ENCODE measurements around the gene FBXO3. TPM values are rescaled to one million over a fixed set of nuclear protein-coding genes. Genes with fewer than 3 reads are reported as not detected.

The FBXO3 gene
- total RNA-seq, 1 experiment from 2014 or later, result 27.2 TPM

DNA sequence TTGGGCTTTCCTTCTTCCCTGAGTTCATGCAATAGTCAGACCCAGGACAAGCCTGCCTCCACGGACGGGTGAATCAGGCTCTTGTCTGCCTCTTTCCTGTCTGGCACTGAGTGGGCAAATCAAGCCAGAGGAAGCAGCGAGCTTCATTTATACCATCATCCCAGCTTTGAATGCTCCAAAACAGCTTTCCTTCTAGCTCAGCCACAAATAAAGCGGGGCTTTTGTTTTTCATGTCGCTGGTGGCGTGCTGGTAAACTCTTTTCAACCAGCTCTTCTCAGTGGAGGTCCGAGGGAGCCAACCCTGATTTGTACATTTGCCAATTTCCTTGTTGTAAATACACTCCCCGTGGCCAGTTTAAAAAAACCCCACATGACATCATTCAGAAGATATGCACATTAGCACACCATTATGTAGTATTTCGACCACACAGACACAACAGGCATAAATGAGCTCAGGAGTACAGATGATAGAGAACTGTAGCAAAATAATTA is 82.3 kb downstream of the FBXO3 start (continued):
- TF ChIP-seq, protein P1, sequence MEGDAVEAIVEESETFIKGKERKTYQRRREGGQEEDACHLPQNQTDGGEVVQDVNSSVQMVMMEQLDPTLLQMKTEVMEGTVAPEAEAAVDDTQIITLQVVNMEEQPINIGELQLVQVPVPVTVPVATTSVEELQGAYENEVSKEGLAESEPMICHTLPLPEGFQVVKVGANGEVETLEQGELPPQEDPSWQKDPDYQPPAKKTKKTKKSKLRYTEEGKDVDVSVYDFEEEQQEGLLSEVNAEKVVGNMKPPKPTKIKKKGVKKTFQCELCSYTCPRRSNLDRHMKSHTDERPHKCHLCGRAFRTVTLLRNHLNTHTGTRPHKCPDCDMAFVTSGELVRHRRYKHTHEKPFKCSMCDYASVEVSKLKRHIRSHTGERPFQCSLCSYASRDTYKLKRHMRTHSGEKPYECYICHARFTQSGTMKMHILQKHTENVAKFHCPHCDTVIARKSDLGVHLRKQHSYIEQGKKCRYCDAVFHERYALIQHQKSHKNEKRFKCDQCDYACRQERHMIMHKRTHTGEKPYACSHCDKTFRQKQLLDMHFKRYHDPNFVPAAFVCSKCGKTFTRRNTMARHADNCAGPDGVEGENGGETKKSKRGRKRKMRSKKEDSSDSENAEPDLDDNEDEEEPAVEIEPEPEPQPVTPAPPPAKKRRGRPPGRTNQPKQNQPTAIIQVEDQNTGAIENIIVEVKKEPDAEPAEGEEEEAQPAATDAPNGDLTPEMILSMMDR (IDR thresholded peaks at IDR 0.05 in 2 of 3, conservative IDR thresholded peaks at IDR 0.05 in 1 of 3; ENCODE audit: borderline replicate concordance in 1 of 3, insufficient read depth in 1 of 3, low read depth in 2 of 3, low read length in 2 of 3), result 0 out of 6 replicates have a peak, but pooled peaks of 1 of the 3 experiments have one; percentile 2
- TF ChIP-seq, protein P2, sequence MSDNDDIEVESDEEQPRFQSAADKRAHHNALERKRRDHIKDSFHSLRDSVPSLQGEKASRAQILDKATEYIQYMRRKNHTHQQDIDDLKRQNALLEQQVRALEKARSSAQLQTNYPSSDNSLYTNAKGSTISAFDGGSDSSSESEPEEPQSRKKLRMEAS (IDR thresholded peaks at IDR 0.05), result peak; percentile 84
- no peak for TF ChIP-seq ZNF274 (IDR thresholded peaks at IDR 0.05; ENCODE audit: low read depth, low read length)
- peak; percentile 29; the same call in 1 of the 2 replicates for TF ChIP-seq POLR2AphosphoS5 (IDR thresholded peaks at IDR 0.05; ENCODE audit: low read depth, low read length)
- TF ChIP-seq EZH2phosphoT487 (IDR thresholded peaks at IDR 0.05; ENCODE audit: borderline replicate concordance), result no peak
- TF ChIP-seq RAD21 (IDR thresholded peaks at IDR 0.05; ENCODE audit: low read depth), result no peak; the same call in 1 of the 2 replicates
- TF ChIP-seq SIN3A (IDR thresholded peaks at IDR 0.05; ENCODE audit: low read depth), result peak; percentile 56; the same call in 1 of the 2 replicates
- peak; percentile 75 for TF ChIP-seq CEBPB (IDR thresholded peaks at IDR 0.05; ENCODE audit: low read depth)
- TF ChIP-seq POLR2A (IDR thresholded peaks at IDR 0.05; ENCODE audit: borderline replicate concordance, extremely low read depth, insufficient read depth, insufficient read length), result no peak
- TF ChIP-seq EZH2 (IDR thresholded peaks at IDR 0.05), result no peak

DNA sequence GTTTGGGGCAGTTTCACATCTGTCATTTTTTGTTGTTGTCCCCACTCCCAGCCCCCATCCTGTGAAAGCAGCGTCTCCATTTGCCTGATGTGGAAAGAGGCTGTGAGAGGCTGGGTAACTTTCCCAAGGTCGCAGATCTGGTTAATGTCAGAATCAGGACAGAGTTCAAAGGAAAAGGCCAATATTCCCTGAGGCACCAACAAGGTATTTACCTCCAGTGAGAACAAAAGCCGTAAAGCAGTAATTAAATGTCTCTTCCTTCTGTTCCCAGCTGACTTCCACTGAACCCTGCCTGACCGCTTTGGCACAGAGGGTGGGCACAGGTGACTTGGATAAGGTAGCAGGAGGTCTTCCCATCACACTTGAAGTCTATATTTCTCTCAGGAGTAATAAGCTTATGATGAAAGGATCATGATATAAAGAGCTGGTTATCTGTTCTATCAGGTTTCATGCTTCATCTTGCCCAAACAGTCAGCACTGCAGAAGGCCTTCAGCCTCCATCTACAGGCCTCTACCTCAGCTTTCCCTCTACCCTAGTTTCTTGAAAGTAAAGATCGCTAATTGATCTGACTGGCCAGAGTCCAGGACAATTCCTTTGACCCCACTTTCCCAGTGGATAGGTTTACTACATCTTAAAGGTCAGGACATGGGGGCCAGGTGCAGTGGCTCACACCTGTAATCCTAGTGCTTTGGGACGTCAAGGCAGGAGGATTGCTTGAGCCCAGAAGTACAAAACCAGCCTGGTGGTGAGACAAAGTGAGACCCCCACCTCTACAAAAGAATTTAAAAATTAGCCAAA is 83.1 kb downstream of the FBXO3 start:
- BruUV-seq (replicated peaks), result TSS peak; percentile 88
- peaks cover 42 to 80% of the 10 kb centered on the region in 2 experiments for H3K4me1 ChIP-seq (ENCODE audit: control insufficient read depth in 1 of 2, insufficient read depth in 2 of 2, low read length in 2 of 2)
- DNase-seq (ENCODE audit: low read depth, low spot score) (peak; percentile 59), ATAC-seq (peak; percentile 22)
- H3K9ac ChIP-seq (ENCODE audit: low read length), result peak overlapping the region; percentile 57
- H4K20me1 ChIP-seq (ENCODE audit: insufficient read depth), result no peaks in the 10 kb centered on the region
- CTCF ChIA-PET, result interaction anchor here (1.0 to 8.4 kb wide), 5 partner anchors 25 to 526 kb away, joined by 3 to 57 read pairs (median 4); partner anchors contain the start of gene CD59
- H3K4me3 ChIP-seq (replicated peaks in 1 of 2; ENCODE audit: low read depth in 1 of 2, low read length in 2 of 2), result peak overlapping the region in 1 of 2 experiments; percentile 29; a peak in 2 of 4 replicates
- RAD21 ChIA-PET (ENCODE audit: low non-redundant PET in 1 of 2, low total read pairs in 2 of 2, uncharacterized antibody in 2 of 2, unreplicated experiment in 2 of 2), result interaction anchor here in 1 of 2 experiments (2.0 kb wide), 1 partner anchor 51 kb away, joined by 11 read pairs; no protein-coding TSS in a partner anchor
- peak overlapping the region; percentile 52 for H2AFZ ChIP-seq (ENCODE audit: low read depth, low read length, poor library complexity, severe bottlenecking)
- H3K9me3 ChIP-seq (ENCODE audit: control insufficient read depth in 1 of 2, insufficient read depth in 1 of 2, low read depth in 1 of 2, low read length in 2 of 2), result no peaks in the 10 kb centered on the region
- H3K27me3 ChIP-seq (ENCODE audit: insufficient read depth, low read length), result no peaks in the 10 kb centered on the region
- intact Hi-C loops (cut with micrococcal nuclease), result loop anchor here (5.0 to 10.0 kb wide), 2 partner anchors 59 to 806 kb away; no protein-coding TSS in a partner anchor
- no peaks in the 10 kb centered on the region for H3K79me2 ChIP-seq (ENCODE audit: insufficient read depth, low read length)
- H3K27ac ChIP-seq (ENCODE audit: low read depth, low read length), result peak overlapping the region; percentile 72
- no peaks in the 10 kb centered on the region for H3K9me2 ChIP-seq (ENCODE audit: insufficient read depth)
- H3K36me3 ChIP-seq (ENCODE audit: control insufficient read depth in 1 of 2, insufficient read depth in 2 of 2, low read length in 2 of 2), result no peaks in the 10 kb centered on the region
- POLR2A ChIA-PET, result interaction anchor here (0.8 to 4.3 kb wide), 6 partner anchors 11 to 319 kb away, joined by 3 to 38 read pairs (median 6); partner anchors contain the start of genes C11orf91 and CD59
- H3K4me2 ChIP-seq (ENCODE audit: low read length), result peak overlapping the region; percentile 76
- TF ChIP-seq, protein P3, sequence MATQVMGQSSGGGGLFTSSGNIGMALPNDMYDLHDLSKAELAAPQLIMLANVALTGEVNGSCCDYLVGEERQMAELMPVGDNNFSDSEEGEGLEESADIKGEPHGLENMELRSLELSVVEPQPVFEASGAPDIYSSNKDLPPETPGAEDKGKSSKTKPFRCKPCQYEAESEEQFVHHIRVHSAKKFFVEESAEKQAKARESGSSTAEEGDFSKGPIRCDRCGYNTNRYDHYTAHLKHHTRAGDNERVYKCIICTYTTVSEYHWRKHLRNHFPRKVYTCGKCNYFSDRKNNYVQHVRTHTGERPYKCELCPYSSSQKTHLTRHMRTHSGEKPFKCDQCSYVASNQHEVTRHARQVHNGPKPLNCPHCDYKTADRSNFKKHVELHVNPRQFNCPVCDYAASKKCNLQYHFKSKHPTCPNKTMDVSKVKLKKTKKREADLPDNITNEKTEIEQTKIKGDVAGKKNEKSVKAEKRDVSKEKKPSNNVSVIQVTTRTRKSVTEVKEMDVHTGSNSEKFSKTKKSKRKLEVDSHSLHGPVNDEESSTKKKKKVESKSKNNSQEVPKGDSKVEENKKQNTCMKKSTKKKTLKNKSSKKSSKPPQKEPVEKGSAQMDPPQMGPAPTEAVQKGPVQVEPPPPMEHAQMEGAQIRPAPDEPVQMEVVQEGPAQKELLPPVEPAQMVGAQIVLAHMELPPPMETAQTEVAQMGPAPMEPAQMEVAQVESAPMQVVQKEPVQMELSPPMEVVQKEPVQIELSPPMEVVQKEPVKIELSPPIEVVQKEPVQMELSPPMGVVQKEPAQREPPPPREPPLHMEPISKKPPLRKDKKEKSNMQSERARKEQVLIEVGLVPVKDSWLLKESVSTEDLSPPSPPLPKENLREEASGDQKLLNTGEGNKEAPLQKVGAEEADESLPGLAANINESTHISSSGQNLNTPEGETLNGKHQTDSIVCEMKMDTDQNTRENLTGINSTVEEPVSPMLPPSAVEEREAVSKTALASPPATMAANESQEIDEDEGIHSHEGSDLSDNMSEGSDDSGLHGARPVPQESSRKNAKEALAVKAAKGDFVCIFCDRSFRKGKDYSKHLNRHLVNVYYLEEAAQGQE (IDR thresholded peaks at IDR 0.05; ENCODE audit: low read depth), result no peak
- TF ChIP-seq ZNF274 (IDR thresholded peaks at IDR 0.05; ENCODE audit: low read depth, low read length) (no peak), RAD21 (IDR thresholded peaks at IDR 0.05; ENCODE audit: low read depth) (peak; percentile 10; the same call in 1 of the 2 replicates), SP1 (IDR thresholded peaks at IDR 0.05; ENCODE audit: low read depth) (peak; percentile 59), SRF (IDR thresholded peaks at IDR 0.05; ENCODE audit: low read depth) (no peak), ZFX (IDR thresholded peaks at IDR 0.05) (peak; percentile 6)
- TF ChIP-seq, protein P4, sequence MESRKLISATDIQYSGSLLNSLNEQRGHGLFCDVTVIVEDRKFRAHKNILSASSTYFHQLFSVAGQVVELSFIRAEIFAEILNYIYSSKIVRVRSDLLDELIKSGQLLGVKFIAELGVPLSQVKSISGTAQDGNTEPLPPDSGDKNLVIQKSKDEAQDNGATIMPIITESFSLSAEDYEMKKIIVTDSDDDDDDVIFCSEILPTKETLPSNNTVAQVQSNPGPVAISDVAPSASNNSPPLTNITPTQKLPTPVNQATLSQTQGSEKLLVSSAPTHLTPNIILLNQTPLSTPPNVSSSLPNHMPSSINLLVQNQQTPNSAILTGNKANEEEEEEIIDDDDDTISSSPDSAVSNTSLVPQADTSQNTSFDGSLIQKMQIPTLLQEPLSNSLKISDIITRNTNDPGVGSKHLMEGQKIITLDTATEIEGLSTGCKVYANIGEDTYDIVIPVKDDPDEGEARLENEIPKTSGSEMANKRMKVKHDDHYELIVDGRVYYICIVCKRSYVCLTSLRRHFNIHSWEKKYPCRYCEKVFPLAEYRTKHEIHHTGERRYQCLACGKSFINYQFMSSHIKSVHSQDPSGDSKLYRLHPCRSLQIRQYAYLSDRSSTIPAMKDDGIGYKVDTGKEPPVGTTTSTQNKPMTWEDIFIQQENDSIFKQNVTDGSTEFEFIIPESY (IDR thresholded peaks at IDR 0.05; ENCODE audit: extremely low read depth, insufficient replicate concordance, low read length), result no peak
